Dermis lymphatic vessel endothelial cell (primary cell): ENCODE measurements around the gene CKAP5. TPM values are rescaled to one million over a fixed set of nuclear protein-coding genes. Genes with fewer than 3 reads are reported as not detected.

Experiments
- total RNA-seq: library from RNA; depleted of rRNA; stranded (reverse); fragments of >200 nt; gene quantifications from 2 replicates; pipeline ENCODE4 v1.2.1, GENCODE V29; 2014

The CKAP5 gene
- total RNA-seq, result 37.3 and 59.0 TPM in 2 replicates

DNA sequence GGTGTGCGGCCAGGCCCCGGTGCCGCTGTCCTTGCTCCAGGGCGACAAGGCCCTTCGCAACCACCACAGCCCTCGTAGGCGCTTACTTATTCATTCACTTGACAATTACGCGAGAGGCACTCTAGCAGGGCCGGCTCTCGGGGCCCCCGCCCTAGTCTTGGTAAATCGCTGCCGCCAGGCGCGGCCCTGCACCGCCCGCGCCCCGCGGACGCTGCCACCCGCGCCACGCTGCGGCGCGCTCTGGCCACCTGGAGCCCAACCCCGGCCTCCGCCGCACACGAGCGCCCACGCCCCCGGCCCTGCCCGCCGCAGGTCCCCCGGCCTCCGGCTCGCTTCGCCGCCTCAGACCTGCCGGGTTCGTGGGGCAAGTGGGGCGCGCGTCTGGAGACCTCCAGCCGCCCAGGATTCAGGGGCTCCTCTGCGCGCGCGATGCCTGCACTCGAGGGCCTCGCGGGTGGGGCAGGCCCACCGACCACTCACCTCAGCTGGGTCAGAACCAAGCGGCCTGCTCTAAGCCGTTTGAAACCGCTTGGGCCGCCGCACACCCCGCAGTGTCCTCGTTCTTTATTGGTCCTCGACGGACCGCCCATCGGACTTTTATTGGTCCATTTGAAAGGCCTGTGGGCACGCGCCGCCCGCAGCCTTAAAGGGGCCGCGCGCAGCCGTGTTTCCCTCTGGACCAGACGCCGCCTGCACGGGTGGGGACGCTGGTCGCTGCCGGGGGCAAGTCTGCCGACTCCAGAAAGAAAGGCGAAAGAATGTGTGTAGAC, at the start of gene CKAP5:
Gene CKAP5, minus strand, starts transcription at position 541 of the 770 bp plus-strand sequence. CDS start 25,049 bp downstream, outside the sequence.

GRCh38 chr11:46719048-46719542, 127.0 kb downstream of the CKAP5 start, which contains the start of gene F2:
Gene F2 (plus strand): TSS chr11:46719213. CDS start chr11:46719236, 23 bp downstream.

DNA sequence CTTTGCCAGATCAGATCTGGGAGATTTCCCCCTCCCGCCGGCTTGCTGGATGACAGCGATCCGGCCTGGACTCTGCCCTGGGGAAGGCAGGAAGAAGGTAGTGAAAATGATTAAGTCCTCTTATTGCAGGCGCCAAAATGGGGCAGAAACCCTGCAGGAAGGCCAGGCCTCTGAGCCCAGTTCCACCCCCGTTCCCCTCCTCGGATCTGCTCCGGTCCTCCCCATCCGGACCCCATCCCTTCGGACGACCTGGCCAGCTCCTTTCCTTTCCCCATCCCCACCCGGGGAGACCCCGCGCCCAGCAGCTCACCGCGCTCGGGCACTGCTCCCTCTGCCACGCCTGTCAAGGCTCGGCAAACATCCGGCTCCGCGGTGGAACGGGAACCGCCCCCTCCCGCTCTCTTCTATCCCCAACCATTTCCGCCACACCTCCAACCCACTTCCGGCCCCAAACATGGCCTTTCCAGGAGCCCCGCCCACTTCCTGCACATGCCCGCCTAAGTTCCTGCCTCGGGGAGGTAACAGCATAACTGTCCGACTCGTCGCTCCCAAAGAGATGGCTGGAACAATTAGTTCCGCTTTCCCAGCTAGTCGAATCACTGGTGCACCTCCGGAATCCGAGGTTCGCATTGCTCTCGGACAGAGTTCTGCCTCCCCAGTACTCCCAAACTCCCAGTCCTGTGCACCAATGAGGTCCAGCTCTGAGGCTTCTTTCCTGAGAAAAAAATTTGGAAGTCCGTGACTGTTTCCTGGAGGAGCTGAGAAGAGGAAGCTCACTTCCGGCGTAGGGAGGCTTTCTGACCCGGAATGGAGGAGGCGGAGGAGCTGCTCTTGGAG, 145.6 kb downstream of the CKAP5 start, which contains the start of the genes ARHGAP1 and ZNF408:
Gene ARHGAP1, minus strand, starts transcription at position 379 of the 837 bp plus-strand sequence. CDS start 4,512 bp downstream, outside the sequence.
Gene ZNF408, plus strand, starts transcription at position 791 of the 837 bp plus-strand sequence. Its CDS starts 17 bp downstream, at position 808.

Other genes starting within 250 kb of the CKAP5 start
- gene HARBI1, start 229.1 kb downstream of the CKAP5 start, total RNA-seq, result 4.6 and 6.9 TPM in 2 replicates
- 52.2 and 53.2 TPM in 2 replicates for gene ATG13, start 228.7 kb downstream of the CKAP5 start, total RNA-seq
- gene ARHGAP1, start 145.7 kb downstream of the CKAP5 start, total RNA-seq, result 21.8 and 23.4 TPM in 2 replicates
- 4.7 and 4.8 TPM in 2 replicates for gene ZNF408, start 145.2 kb downstream of the CKAP5 start, total RNA-seq
- gene F2, start 127.1 kb downstream of the CKAP5 start, total RNA-seq, result not detected in 2 replicates
- gene LRP4, start 72.3 kb upstream of the CKAP5 start, total RNA-seq, result 0.54 and 1.1 TPM in 2 replicates
- 7.8 and 9.2 TPM in 2 replicates for gene CSTPP1, start 90.5 kb upstream of the CKAP5 start, total RNA-seq